ENCODE results near the gene PAM. TPM values are rescaled to one million over a fixed set of nuclear protein-coding genes. Genes with fewer than 3 reads are reported as not detected.
"Not testable (repeated sequence)": the region's sequence is repeated elsewhere in the genome, so short reads cannot be mapped to it uniquely, and the experiment has no call there.

Gene PAM
- total and polyA plus RNA-seq, 8 donors: 27.4 to 322 (median 93.9) TPM

DNA sequence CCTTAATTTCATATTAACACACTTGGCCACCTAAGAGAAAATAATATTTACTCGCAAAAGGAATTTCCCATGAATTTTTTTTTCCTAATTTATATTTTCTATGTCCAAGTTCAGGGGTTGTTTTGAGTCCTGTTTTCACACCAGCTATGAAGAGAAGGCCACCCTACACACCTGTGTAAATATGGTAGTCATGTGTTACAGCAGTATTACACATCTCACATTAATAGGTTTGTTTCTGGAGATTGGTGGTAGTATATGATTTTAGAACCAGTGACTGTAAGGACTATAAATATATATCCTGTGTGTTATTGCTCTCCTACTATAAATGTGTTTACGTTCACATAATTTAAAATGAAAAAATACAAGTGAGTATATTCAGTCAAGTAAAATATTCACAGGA lies 147.5 kb downstream of the PAM start:
- no peaks in the 10 kb centered on the region for H3K27me3 ChIP-seq
- H3K4me3 ChIP-seq: no peak overlapping the region
- no peaks in the 10 kb centered on the region for H3K9me3 ChIP-seq
- no peak for DNase-seq
- no peak overlapping the region for H3K27ac ChIP-seq
- no peaks in the 10 kb centered on the region for H3K4me1 ChIP-seq
- no peak for TF ChIP-seq POLR2A (IDR thresholded peaks at IDR 0.05)
- TF ChIP-seq EP300 (IDR thresholded peaks at IDR 0.05): no peak
- TF ChIP-seq CTCF (IDR thresholded peaks at IDR 0.05): no peak
- TF ChIP-seq POLR2AphosphoS5 (IDR thresholded peaks at IDR 0.05): no peak
- 90 to 96% (median 96%) methylated on average over 2 of the region's 2 CpGs for WGBS, 5 donors
- intact Hi-C loops (cut with DNase I; ENCODE audit: low total_unique reads): no loop called here
- H3K36me3 ChIP-seq: no peaks in the 10 kb centered on the region

GRCh38 chr5:102903074-102903871 lies 148.2 kb downstream of the PAM start:
- no peaks in the 10 kb centered on the region for H3K36me3 ChIP-seq
- H3K27ac ChIP-seq: no peak overlapping the region
- WGBS, 5 donors: 82 to 85% (median 84%) methylated on average over 7 of the region's 7 CpGs
- TF ChIP-seq CTCF (IDR thresholded peaks at IDR 0.05): no peak
- no peak for TF ChIP-seq EP300 (IDR thresholded peaks at IDR 0.05)
- TF ChIP-seq POLR2A (IDR thresholded peaks at IDR 0.05): no peak
- TF ChIP-seq POLR2AphosphoS5 (IDR thresholded peaks at IDR 0.05): no peak
- no peaks in the 10 kb centered on the region for H3K27me3 ChIP-seq
- H3K4me1 ChIP-seq: no peaks in the 10 kb centered on the region
- no peak for DNase-seq
- no peaks in the 10 kb centered on the region for H3K9me3 ChIP-seq
- intact Hi-C loops (cut with DNase I; ENCODE audit: low total_unique reads): no loop called here
- H3K4me3 ChIP-seq: no peak overlapping the region

- H3K4me1 ChIP-seq: peaks cover 0 to 2% (median under 1%) of the 10 kb centered on the region in 4 donors
These were observed 150.0 kb downstream of the PAM start for GRCh38 chr5:102905056-102905455.

GRCh38 chr5:102907099-102907498 lies 152.0 kb downstream of the PAM start:
- H3K9me3 ChIP-seq; H3K27ac ChIP-seq; H3K36me3 ChIP-seq; intact Hi-C loops (cut with DNase I; ENCODE audit: low total_unique reads); H3K4me3 ChIP-seq; DNase-seq; H3K27me3 ChIP-seq: not testable (repeated sequence)
- no CpG with 5 or more reads among the region's 2 CpGs for WGBS, 5 donors
- H3K4me1 ChIP-seq: peaks cover 0 to 22% (median 11%) of the 10 kb centered on the region in 4 donors

More at GRCh38 chr5:102905056-102905455, 150.0 kb downstream of the PAM start:
- Histone ChIP-seq H3K9me3 (no peaks in the 10 kb centered on the region), H3K4me3 (no peak overlapping the region), H3K27ac (no peak overlapping the region), H3K27me3 (no peaks in the 10 kb centered on the region), H3K36me3 (no peaks in the 10 kb centered on the region)
- intact Hi-C loops (cut with DNase I; ENCODE audit: low total_unique reads): no loop called here
- DNase-seq: no peak
- no peak for TF ChIP-seq CTCF (IDR thresholded peaks at IDR 0.05)
- TF ChIP-seq POLR2AphosphoS5 (IDR thresholded peaks at IDR 0.05): no peak
- TF ChIP-seq EP300 (IDR thresholded peaks at IDR 0.05): no peak
- no peak for TF ChIP-seq POLR2A (IDR thresholded peaks at IDR 0.05)
- 90 to 100% (median 96%) methylated on average over 1 of the region's 1 CpG for WGBS, 5 donors
